Skeletal muscle tissue (tissue), 4 donors: ENCODE measurements around the gene IL22RA2. TPM values are rescaled to one million over a fixed set of nuclear protein-coding genes. Genes with fewer than 3 reads are reported as not detected.

Source experiments
- H3K27ac ChIP-seq: one replicate; pipeline ENCODE4 v1.7.0; 2013; ENCODE audit warnings: mild to moderate bottlenecking, low read depth, low read length, inconsistent platforms
- H3K27me3 ChIP-seq, 3 donors: one replicate each; pipeline ENCODE4 v1.7.0; 2013; ENCODE audit warnings: low read length in 3 of 3; ENCODE audit not compliant: control insufficient read depth in 3 of 3, insufficient read depth in 3 of 3
- H3K36me3 ChIP-seq, 3 donors: one replicate each; pipeline ENCODE4 v1.7.0; 2013; ENCODE audit warnings: low read length in 3 of 3; ENCODE audit not compliant: control insufficient read depth in 3 of 3, insufficient read depth in 3 of 3
- H3K4me1 ChIP-seq, 3 donors: one replicate each; pipeline ENCODE4 v1.7.0; 2013; ENCODE audit warnings: low read length in 3 of 3, mild to moderate bottlenecking in 3 of 3; ENCODE audit not compliant: control insufficient read depth in 3 of 3, insufficient read depth in 3 of 3
- H3K4me3 ChIP-seq, 3 donors: one replicate each; pipeline ENCODE4 v1.7.0; 2013; ENCODE audit warnings: low read length in 3 of 3
- H3K9ac ChIP-seq, 3 donors: one replicate each; pipeline ENCODE4 v1.7.0; 2013; ENCODE audit warnings: low read length in 3 of 3, mild to moderate bottlenecking in 3 of 3, moderate library complexity in 2 of 3, low read depth in 1 of 3
- H3K9me3 ChIP-seq, 3 donors: one replicate each; pipeline ENCODE4 v1.7.0; 2013; ENCODE audit warnings: low read length in 3 of 3; ENCODE audit not compliant: control insufficient read depth in 3 of 3
- total RNA-seq: library from RNA; depleted of rRNA; stranded (reverse); fragments of >200 nt; gene quantifications from one replicate; pipeline ENCODE4 v1.2.3, GENCODE V29; 2014
- donor health status: Osteomylitis.

Gene IL22RA2
- total RNA-seq, 1 donor from 2014 or later, result not detected

- Histone ChIP-seq H3K9me3 (no peaks in the 10 kb centered on the region), H3K27ac (no peak overlapping the region), H3K4me3 (no peak overlapping the region), H3K9ac (no peak overlapping the region), H3K27me3 (no peaks in the 10 kb centered on the region), H3K36me3 (peaks cover 19 to 59% (median 49%) of the 10 kb centered on the region in 3 donors), H3K4me1 (no peaks in the 10 kb centered on the region)
Observed at GRCh38 chr6:137201006-137201405, 27.6 kb upstream of the IL22RA2 start.

GRCh38 chr6:137200288-137200687 lies 26.8 kb upstream of the IL22RA2 start:
- H3K9ac ChIP-seq, result no peak overlapping the region
- peaks cover 19 to 52% (median 42%) of the 10 kb centered on the region in 3 donors for H3K36me3 ChIP-seq
- no peaks in the 10 kb centered on the region for H3K27me3 ChIP-seq
- H3K9me3 ChIP-seq, result no peaks in the 10 kb centered on the region
- no peak overlapping the region for H3K4me3 ChIP-seq
- no peak overlapping the region for H3K27ac ChIP-seq
- H3K4me1 ChIP-seq, result no peaks in the 10 kb centered on the region

- H3K27me3 ChIP-seq, result no peaks in the 10 kb centered on the region
- no peak overlapping the region for H3K27ac ChIP-seq
- H3K4me3 ChIP-seq, result no peak overlapping the region
- no peaks in the 10 kb centered on the region for H3K9me3 ChIP-seq
- no peaks in the 10 kb centered on the region for H3K4me1 ChIP-seq
- peaks cover 7 to 31% (median 25%) of the 10 kb centered on the region in 3 donors for H3K36me3 ChIP-seq
- no peak overlapping the region for H3K9ac ChIP-seq
Observed at GRCh38 chr6:137197684-137198645, 24.5 kb upstream of the IL22RA2 start.

GRCh38 chr6:137193256-137194070 lies 20.0 kb upstream of the IL22RA2 start:
- Histone ChIP-seq H3K4me3 (no peak overlapping the region), H3K9ac (no peak overlapping the region), H3K27ac (no peak overlapping the region), H3K9me3 (no peaks in the 10 kb centered on the region), H3K36me3 (peaks cover 7 to 10% (median 10%) of the 10 kb centered on the region in 3 donors), H3K4me1 (peaks cover 0 to 5% (median 0%) of the 10 kb centered on the region in 3 donors), H3K27me3 (no peaks in the 10 kb centered on the region)

- Histone ChIP-seq H3K27ac (no peak overlapping the region), H3K9me3 (no peaks in the 10 kb centered on the region), H3K36me3 (peaks cover under 1 to 4% (median 3%) of the 10 kb centered on the region in 3 donors), H3K4me1 (peaks cover 0 to 5% (median 0%) of the 10 kb centered on the region in 3 donors), H3K27me3 (no peaks in the 10 kb centered on the region), H3K9ac (no peak overlapping the region), H3K4me3 (no peak overlapping the region)
Observed at GRCh38 chr6:137192821-137193220, 19.4 kb upstream of the IL22RA2 start.

- no peaks in the 10 kb centered on the region for H3K36me3 ChIP-seq
- no peak overlapping the region for H3K9ac ChIP-seq
- no peak overlapping the region for H3K27ac ChIP-seq
- H3K9me3 ChIP-seq, result no peaks in the 10 kb centered on the region
- H3K27me3 ChIP-seq, result no peaks in the 10 kb centered on the region
- H3K4me1 ChIP-seq, result peaks cover 0 to 5% (median 0%) of the 10 kb centered on the region in 3 donors
- H3K4me3 ChIP-seq, result no peak overlapping the region
Observed at GRCh38 chr6:137191670-137192069, 18.2 kb upstream of the IL22RA2 start.

GRCh38 chr6:137191236-137191635 lies 17.8 kb upstream of the IL22RA2 start:
- no peak overlapping the region for H3K4me3 ChIP-seq
- H3K9ac ChIP-seq, result no peak overlapping the region
- H3K27ac ChIP-seq, result no peak overlapping the region
- H3K27me3 ChIP-seq, result no peaks in the 10 kb centered on the region
- no peaks in the 10 kb centered on the region for H3K36me3 ChIP-seq
- H3K4me1 ChIP-seq, result peaks cover 0 to 5% (median 0%) of the 10 kb centered on the region in 3 donors
- H3K9me3 ChIP-seq, result no peaks in the 10 kb centered on the region

- H3K27ac ChIP-seq, result no peak overlapping the region
- H3K9ac ChIP-seq, result no peak overlapping the region
- H3K36me3 ChIP-seq, result no peaks in the 10 kb centered on the region
- no peaks in the 10 kb centered on the region for H3K9me3 ChIP-seq
- H3K27me3 ChIP-seq, result no peaks in the 10 kb centered on the region
- no peak overlapping the region for H3K4me3 ChIP-seq
- peaks cover 0 to 5% (median 0%) of the 10 kb centered on the region in 3 donors for H3K4me1 ChIP-seq
Observed at GRCh38 chr6:137190583-137191094, 17.2 kb upstream of the IL22RA2 start.

GRCh38 chr6:137188855-137189254 lies 15.4 kb upstream of the IL22RA2 start:
- Histone ChIP-seq H3K27me3 (no peaks in the 10 kb centered on the region), H3K36me3 (no peaks in the 10 kb centered on the region), H3K9me3 (peaks cover 0 to 9% (median 2%) of the 10 kb centered on the region in 3 donors), H3K27ac (no peak overlapping the region), H3K4me1 (peaks cover 0 to 5% (median 0%) of the 10 kb centered on the region in 3 donors), H3K9ac (no peak overlapping the region), H3K4me3 (no peak overlapping the region)
